NCI-H2227 treated with DMSO at 0.1 percent for 48 hours (cell line): Measurements from ENCODE around the gene NPC1L1.
A peak's percentile ranks its signal among the peaks of the same experiment; 100 is the strongest.

Experiments
- DNase-seq: peaks from one replicate; lab custom pipeline; 2025; lab: John Stamatoyannopoulos, UW

The NPC1L1 gene

DNA sequence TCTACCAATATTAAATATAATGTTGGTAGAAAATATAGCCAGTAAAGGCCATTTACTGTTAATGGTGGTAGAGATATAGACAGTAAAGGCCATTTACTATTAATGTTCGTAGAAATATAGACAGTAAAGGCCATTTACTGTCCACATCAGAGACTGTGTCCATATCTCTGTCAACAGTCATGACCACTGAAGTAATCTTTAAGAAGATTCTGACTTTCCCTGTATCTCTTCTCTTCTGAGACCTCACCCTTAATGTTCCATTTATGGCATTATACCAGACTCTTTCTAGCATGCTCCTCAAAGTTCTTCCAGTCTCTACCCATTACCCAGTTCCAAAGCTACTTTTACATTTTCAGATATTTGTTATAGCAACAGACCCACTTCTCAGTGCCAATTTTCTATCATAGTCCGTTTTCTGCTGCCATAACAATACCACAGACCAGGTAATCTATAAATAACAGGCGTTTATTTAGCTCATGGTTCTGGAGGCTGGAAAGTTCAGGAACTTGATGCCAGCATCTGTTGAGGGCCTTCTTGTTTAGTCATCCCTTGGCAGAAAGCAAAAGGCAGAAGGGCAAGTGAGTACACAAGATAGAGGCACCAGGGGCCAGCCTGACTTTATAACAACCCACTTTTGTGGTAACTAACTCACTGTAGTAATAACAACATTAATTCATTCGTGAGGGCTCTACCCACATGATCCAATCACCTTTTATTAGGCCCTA lies 42.7 kb downstream of the NPC1L1 start:
- no peak for DNase-seq

DNA sequence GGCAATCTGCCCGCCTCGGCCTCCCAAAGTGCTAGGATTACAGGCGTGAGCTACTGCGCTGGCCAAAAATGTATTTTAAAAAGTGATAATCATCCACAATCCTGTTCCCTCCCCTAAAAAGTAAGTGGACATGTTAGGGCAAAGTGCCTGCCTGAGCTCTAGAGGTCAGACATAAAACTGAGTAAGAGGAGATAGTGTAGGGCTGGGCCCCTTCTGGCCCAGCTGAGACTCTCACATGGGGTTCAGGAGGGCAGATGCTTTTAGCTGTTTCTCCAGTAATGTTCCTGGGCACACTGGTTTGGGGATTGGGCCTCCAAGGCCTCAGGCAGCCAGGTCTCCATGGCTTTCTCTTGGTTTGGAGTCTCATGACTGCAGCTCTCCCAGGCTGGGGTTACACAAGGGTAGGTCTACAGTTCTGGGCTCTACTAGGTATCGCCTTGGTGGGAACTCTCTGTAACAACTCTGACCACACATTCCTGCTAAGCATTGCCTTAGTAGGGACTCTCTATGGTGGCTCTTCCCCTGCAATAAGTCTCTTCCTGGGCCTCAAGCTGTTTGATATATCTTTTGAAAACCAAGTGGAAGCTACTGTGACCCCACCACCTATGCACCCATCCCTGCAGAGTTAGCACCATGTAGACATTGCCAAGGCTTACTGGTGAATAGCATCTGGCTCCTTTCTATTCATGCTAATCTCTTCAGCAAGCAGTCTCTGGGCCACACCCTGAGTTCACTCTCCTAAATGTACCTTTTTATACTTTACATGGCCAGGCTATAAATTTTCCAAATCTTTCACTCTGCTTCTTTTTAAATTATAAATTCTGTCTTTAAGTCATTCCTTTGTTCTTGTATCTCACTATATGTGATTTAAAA lies 43.7 kb downstream of the NPC1L1 start:
- no peak for DNase-seq

DNA sequence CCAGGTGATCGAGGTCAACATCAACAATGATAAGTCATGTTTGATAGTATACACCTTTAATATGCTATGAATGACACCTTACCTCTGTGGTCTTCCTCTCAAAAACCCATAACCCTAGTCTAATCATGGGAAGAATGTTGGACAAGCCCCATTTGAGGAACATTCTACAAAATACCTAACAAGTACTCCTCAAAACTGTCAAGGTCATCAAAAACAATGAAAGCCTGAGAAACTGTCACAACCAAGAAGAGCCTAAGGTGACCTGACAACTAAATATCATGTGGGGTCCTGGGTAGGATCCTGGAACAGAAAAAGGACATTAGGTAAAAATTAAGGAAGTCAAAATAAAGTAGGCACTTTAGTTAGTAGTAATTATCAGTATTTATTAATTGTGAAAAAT lies 44.7 kb downstream of the NPC1L1 start:
- DNase-seq = no peak

DNA sequence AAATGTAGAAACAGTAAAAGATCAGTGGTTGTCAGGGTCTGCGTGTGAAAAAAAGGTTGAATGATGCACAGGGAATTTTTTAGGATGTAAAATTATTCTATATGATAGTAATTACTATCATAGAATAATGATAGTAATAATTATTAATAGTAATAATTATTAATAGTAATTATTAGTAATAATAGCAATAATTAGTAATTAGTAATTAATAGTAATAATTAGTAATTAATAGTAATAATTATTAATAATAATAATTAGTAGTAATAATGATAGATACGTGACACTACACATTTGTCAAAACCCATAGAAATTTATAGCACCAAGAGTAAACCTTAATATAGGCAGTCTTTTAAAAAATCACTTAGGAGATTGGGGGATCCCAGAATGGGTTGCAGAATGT lies 46.2 kb downstream of the NPC1L1 start:
- no peak for DNase-seq

DNA sequence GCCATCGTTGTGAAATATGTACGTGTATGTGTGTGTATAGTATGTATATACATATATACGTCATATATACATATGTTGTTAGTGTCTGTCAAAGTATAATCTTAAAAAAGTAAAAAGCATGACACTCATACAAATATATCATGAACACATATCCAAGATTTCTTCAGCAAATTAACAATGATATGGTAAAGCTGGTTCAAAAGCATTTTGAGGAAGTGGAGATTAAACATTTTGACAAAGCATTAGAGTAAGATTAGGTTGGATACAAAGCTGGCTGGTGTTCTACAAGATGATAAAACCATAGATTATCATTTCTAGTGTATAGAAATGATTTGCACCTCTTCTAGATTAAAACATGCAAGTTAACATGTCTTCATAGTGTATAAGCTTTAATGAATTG lies 49.9 kb downstream of the NPC1L1 start:
- no peak for DNase-seq

DNA sequence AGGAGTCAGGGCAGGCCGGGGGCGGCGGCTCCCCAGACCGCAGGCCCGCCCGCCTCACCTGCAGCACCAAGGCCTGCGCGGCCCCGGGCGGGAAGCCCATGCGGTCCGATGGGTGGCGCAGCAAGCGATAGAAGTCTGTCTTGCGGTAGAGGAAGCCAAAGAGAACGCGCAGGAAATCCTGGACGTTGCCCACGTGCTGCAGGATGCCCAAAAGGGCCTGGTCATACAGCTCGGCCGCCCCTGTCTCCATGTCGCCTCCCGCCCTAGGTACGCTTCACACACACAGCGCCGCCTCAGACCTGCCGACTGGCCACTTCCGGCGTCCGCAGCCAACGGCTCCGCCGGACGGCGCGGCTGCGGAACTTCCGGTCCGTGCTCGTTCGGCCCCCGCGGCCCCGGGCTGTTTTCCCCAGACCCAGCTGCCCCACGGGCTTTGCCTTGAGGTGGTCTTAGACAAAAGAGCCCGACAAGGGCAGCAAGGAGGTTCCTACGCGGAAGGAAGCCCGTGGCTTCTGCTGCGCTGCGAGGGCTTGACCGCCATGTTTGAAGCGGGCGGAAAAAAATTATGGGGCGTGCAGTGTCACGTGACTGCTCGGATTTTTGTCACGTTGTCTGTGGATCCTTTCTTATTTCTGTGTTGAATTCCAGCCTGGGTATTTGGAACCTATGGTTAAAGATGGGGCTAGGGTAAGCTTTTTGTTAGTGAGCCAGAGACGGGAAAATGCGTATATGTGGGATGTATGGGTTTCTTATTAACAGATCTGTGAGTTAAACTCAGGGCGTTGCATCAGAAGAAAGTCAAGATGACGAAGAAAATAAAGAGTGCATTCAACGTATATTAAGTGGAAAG lies 50.6 kb downstream of the NPC1L1 start, which contains the start of gene NUDCD3:
Gene NUDCD3, minus strand, starts transcription at position 308 of the 850 bp plus-strand sequence. Its CDS starts 58 bp downstream, at position 250.
- DNase-seq = peak; percentile 89

DNA sequence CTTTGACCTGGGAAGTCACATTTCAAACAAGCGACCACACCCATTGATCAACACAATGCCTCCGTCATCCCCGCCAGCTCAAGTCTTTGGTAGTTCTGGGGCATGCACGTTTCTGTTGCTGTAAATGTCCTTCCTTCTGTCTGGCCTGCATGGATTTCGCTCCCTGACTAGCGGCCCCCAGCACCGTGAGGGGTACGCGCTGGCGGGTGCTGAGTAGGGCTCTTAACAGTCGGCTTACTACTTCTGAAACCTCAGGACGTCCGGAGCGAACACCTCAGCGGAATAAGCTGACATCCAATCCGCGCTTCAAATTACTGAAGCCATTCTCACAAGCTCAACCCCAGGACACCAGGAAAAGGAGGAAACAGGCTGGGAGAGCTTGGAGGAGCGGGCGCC lies 51.2 kb downstream of the NPC1L1 start:
- no peak for DNase-seq

DNA sequence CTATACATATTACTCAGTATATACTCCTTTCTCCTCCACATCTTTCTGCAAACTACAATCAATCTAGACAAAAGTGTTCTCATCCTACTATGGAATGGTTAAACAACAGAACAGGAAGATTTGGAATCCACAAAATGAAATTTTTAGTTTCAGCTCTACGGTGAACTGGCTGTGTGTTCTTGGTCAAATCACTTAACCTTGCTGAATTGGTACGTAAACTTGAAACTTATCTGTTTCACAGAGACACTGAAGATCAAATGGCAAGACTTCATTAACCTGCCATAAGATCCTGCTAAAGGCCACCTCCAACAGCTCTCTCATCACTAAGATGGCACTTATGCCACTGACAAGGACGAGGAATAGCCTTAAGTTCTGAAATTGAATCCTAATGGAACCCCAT lies 52.2 kb downstream of the NPC1L1 start:
- DNase-seq = no peak

DNA sequence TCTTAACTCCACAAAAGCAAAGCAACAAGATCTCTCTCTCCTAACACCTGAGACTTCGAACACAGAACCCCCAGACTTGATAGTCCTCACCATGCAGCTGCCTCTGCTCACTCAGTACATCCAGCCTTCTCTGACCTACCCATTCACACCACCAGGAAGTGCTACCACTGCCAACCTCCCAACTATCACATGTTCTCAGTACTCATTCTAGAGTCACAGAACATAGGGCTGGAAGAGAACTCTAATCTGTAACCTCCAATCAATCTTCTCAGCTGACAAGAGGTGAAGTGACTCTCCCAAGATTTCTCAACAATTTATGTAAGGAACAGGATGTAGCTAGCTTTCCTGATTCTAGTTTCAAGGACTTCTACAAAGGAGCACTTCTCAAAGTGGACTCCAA lies 54.4 kb downstream of the NPC1L1 start:
- DNase-seq = no peak

DNA sequence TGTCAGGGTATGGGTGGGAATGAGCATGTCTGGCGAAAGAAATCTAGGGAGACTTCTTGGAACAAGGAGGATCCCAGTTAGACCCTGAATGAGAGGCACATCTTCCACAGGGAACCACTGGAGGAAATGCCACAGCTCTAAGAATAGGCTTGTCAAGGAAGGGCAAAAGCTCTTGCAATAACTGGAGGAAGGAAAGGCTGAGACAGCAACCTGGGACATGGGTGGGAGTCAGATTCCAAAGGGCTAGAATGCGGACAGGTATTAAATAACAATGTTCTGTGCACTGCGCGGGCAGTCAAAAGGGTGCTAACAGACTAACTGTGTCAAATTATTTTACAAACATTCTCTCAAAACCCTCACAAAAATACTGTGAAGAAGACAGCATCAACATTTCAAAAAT lies 55.1 kb downstream of the NPC1L1 start:
- DNase-seq = no peak

DNA sequence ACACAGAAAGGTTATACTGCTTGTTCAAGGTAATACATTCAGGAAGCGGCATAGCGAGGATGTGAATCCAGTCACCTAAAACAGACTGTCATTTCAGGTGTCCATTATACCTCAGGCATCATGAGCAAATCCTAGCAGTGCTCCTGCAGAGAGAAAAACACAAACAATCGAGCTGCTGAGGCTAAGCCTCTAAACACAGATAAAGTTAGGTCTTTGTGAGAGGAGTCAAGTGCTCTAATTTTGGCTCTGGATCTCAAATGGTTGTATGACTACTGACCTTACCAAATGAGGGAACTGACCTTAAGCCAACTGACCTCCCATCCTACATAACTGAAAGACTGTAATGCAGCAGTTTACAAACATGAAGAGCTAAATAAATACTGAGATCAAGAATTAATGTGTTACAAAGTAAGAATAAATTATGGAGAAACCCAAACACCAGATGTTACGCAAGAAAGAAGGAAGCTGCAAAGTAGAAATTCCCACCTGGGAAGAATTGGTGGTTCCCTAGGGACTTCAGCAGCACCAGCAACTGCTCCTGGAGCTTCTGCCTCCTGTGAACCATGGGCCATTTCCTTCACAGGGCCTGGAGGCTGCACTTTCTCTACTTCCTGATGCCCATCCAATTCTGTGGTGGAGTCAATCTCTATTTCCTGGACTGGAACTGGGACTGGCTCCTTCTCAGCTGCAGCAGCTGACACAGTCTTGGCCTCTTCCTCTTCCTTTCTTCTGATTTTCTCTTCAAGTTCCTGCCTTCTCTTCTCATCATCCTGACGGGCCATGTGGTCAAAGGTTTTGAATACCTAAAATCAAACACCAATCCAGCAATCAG lies 56.4 kb downstream of the NPC1L1 start:
- no peak for DNase-seq

DNA sequence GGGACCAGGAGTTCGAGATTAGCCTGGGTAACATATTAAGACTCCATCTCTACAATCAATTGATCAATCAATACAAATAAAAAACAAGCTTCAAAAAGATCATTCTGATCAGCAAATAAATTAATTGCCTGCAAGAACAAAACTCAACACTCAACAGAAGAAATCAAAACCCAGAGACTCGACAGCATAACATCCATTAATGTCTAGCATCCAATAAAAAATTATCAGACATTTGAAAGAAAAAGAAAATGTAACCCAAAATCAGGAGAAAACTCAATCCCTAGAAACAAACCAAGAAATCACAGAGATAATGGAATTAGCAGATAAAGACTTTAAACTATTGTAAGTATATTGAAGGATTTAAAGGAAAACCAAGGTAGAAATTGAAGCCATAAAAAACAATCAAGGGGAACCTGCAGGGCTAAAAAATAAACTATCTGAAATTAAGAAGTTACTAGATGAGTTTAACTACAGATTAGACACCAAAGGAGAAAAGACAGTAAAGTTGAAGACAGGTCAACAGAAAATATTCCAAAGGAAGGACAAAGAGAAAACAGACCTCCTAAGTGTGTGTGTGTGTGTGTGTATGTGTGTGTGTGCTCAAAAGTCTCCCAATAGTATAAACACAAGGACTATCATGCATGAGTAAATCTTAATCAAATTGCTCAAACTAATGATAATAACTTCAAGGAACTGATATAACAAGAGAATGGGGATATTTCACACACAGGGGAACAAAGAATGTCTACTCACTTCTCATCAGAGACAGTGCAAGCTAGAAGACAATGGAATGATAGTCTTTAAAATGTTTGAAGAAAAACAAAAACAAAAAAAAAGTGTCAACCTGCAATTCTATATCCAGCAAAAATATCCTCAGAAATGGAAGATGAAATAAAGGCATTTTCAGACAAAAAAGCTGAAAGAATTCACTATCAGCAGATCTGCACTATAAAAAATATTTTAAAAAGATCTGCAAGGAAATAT lies 58.3 kb downstream of the NPC1L1 start:
- DNase-seq = no peak

DNA sequence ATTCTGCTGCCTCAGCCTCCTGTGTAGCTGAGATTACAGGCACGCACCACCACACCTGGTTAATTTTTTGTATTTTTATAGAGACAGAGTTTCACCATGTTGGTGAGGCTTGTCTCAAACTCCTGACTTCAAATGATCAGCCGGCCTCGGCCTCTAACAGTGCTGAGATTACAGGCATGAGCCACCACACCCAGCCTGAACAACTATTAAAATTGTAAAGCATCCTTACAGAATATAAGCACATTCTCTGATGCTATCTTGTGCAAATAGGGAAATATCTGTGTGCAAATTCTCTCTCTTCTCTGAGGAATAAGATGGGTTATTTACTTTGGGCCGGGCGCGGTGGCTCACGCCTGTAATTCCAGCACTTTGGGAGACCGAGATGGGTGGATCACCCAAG lies 63.2 kb downstream of the NPC1L1 start:
- no peak for DNase-seq

DNA sequence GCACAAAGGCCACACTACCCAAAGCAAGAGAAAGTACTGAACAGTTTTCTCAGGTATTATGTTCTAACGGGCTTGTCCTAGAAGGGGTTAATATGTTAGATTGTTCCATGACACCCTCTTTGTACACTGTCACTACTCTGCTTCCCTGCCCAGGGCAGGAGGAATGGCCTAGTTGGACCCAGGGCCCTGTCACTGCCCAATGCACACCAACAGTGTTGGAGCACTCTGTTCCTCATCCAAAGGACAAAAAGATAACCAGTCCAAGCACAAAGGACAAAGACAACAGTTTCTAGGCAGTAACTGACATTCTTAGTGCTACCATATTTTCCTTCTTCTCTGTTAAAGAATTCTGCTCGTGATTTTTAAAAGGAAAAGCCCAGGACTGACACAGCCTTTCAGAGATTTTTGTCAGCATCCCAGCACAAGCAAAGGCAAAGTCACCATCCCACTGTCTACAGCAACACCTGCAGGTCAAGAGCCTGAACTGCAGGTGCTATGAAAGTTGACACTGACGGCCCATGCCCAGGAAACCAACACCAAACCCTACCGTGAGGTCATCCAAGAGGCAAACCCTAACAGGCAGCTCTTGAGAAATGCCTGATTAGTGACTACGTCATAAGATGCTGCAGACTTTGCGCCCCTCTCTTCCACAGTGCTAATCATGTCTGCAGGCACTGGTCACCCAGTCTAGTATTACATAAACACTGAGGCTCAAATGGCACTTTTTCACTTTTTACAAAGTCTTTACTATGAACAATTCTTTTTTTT lies 63.9 kb downstream of the NPC1L1 start:
- peak; percentile 6 for DNase-seq

DNA sequence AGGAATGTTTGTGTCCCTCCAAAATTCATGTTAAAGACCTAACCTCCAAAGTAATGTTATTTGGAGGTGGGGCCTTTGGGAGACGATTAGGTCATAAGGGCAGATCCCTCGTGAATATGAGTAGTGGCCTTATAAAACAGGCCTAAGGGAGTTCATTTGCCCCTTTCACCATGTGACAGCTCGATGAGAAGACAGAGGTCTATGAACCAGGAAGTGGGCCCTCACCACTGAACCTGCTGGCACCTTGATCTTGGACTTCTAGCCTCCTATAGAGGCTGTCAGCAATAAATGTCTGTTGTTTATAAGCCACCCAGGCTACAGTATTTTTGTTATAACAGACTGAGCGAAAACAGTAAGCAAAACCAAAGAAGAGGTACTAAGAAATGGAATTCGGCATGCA lies 64.8 kb downstream of the NPC1L1 start:
- DNase-seq = no peak

DNA sequence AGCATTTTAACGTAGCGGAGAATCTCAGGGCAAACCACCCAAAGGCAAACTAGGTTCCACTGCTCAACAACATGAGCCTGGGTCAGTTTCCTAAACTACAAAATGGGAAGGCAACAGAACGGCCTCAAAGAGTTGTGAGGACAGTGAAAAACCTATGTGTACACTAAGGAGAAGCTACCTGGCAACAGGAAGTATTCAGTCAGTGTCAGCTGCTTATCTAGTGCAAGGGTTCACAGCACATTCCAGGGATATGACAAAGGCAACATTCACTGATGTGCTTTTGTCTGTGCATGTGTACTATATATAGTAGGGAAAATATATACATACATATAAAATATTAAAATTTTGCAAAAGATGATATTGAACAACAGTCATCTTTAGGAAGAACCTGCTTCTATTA lies 67.8 kb downstream of the NPC1L1 start:
- no peak for DNase-seq

DNA sequence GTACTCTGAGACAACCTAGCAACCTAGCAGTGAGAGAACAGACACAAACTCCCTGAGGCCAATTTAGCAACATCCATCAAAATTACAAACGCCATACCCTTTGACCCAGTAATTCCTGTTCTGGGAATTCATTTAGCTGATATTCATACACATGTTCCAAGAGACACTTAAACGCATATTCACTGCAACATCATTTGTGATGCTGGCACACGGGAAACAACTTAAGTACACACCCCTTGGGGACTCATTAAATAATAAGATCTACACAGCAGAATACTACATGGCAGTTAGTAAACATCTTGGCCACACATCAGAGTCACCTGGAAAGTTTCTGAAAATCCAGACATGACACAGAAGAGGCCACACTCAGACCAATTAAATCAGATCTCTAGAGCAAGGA lies 68.3 kb downstream of the NPC1L1 start:
- no peak for DNase-seq

DNA sequence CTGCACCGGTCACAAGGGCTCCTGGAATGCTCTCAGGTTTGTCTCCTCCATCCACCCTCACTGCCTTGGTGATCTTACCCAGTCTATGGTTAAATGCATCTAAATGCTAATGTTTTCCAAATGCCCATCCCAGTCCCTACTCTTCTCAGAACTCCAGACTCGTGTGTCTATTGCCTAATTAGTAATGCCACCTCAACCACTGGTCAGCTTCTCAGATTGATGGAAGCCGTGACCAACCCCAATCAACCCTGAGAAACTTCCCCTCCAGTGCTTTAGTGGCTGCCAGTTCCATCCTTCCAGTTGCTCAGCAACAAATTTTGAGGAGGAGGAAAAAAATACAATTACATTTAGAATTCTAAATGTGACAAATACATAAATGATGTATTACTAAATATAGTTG lies 69.3 kb downstream of the NPC1L1 start:
- no peak for DNase-seq

DNA sequence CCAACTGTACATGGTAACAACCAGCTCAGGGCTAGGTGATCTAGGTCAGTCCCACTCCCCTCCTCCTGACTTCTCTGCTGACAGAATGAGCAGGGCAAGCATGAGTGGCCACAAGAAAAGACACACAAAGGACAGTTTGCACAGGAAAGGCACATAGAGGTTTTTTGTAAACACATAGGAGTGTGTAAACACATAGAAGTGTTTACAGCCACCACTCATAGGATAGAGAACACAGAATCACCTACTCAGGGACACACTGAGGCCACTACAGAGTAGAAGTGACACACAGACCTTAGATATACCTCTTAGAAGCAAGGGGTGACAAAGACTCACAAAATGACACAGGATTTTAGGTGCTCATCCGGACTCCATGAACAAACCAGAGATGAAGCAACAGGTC lies 69.7 kb downstream of the NPC1L1 start:
- DNase-seq = no peak
